Brain pericyte (primary cell): ENCODE results near the gene REPIN1.
A peak's percentile ranks its signal among the peaks of the same experiment; 100 is the strongest.

ENCODE experiments used
- DNase-seq: peaks from one replicate; pipeline ENCODE4 v3.0.0-alpha.2; 2012; ENCODE audit warnings: low read depth, low spot score

The REPIN1 gene

GRCh38 chr7:150406312-150406566 is 37.6 kb downstream of the REPIN1 start:
- no peak for DNase-seq

GRCh38 chr7:150406567-150407421 is 38.2 kb downstream of the REPIN1 start:
- DNase-seq: no peak

GRCh38 chr7:150407588-150408392 is 39.2 kb downstream of the REPIN1 start:
- DNase-seq: no peak

- DNase-seq: no peak
These were observed 40.0 kb downstream of the REPIN1 start for GRCh38 chr7:150408393-150409299.

- no peak for DNase-seq
These were observed 40.8 kb downstream of the REPIN1 start for GRCh38 chr7:150409300-150410030.

- DNase-seq: no peak
These were observed 41.5 kb downstream of the REPIN1 start for GRCh38 chr7:150410131-150410530.

GRCh38 chr7:150410680-150411346 is 42.2 kb downstream of the REPIN1 start:
- DNase-seq: no peak

GRCh38 chr7:150411606-150412005 is 43.0 kb downstream of the REPIN1 start:
- DNase-seq: no peak

- no peak for DNase-seq
These were observed 43.4 kb downstream of the REPIN1 start for GRCh38 chr7:150412016-150412415.

- no peak for DNase-seq
These were observed 44.2 kb downstream of the REPIN1 start for GRCh38 chr7:150412518-150413488.

GRCh38 chr7:150413640-150414081 is 45.0 kb downstream of the REPIN1 start:
- DNase-seq: no peak

- DNase-seq: no peak
These were observed 46.8 kb downstream of the REPIN1 start for GRCh38 chr7:150415161-150416153.

GRCh38 chr7:150417239-150417638 is 48.6 kb downstream of the REPIN1 start:
- no peak for DNase-seq

- no peak for DNase-seq
These were observed 49.2 kb downstream of the REPIN1 start for GRCh38 chr7:150417863-150418262.

- no peak for DNase-seq
These were observed 51.6 kb downstream of the REPIN1 start for GRCh38 chr7:150420242-150420641.

GRCh38 chr7:150420987-150421674 is 52.5 kb downstream of the REPIN1 start:
- peak; percentile 45 for DNase-seq

- no peak for DNase-seq
These were observed 53.2 kb downstream of the REPIN1 start for GRCh38 chr7:150421831-150422230.
